Activated CD4-positive, alpha-beta T cell treated with anti-CD3 and anti-CD28 coated beads for 36 hours (primary cell): ENCODE data around the gene PTPN3. TPM values are rescaled to one million over a fixed set of nuclear protein-coding genes. Genes with fewer than 3 reads are reported as not detected.
"Not testable (repeated sequence)": the region's sequence is repeated elsewhere in the genome, so short reads cannot be mapped to it uniquely, and the experiment has no call there.

Source experiments
- ATAC-seq: fragments of 200-7000 bp; cut with Tn5 transposase; one replicate; pipeline ENCODE4 v1.10.0; 2021; ENCODE audit warnings: mild to moderate bottlenecking, moderate library complexity
- CTCF ChIA-PET: fragments of 350-600 bp; sonication (Branson Sonifier 250); formaldehyde crosslinking; loops from one replicate; lab custom pipeline; 2021; ENCODE audit warnings: antibody characterized with exemption; lab: Charles Lee
- POLR2A ChIA-PET: fragments of 350-600 bp; sonication (Branson Sonifier 250); formaldehyde crosslinking; loops from one replicate; lab custom pipeline; 2021; ENCODE audit warnings: antibody characterized with exemption, inconsistent platforms; lab: Charles Lee
- DNase-seq: peaks from one replicate; pipeline ENCODE4 v3.0.0-alpha.2; 2020
- H3K27ac Mint-ChIP-seq: one replicate; pipeline ENCODE4 v1.8.0; 2021; ENCODE audit warnings: mixed read lengths
- H3K27me3 Mint-ChIP-seq: one replicate; pipeline ENCODE4 v1.8.0; 2021; ENCODE audit warnings: mixed read lengths
- H3K36me3 Mint-ChIP-seq: one replicate; pipeline ENCODE4 v1.8.0; 2021; ENCODE audit warnings: low read depth, mixed read lengths
- H3K4me1 Mint-ChIP-seq: one replicate; pipeline ENCODE4 v1.8.0; 2021; ENCODE audit warnings: mixed read lengths
- H3K4me3 Mint-ChIP-seq: one replicate; pipeline ENCODE4 v1.8.0; 2021; ENCODE audit warnings: mild to moderate bottlenecking, moderate library complexity, mixed read lengths
- H3K9me3 Mint-ChIP-seq: one replicate; pipeline ENCODE4 v1.8.0; 2021; ENCODE audit warnings: low read depth, mixed read lengths
- intact Hi-C, 2 experiments: fragments of 100-400 bp; cut with DNase I in 1 of 2; cut with micrococcal nuclease in 1 of 2; formaldehyde crosslinking; loops; one replicate each; pipeline versions ENCODE4 v1.14.2 to v1.15.1; 2022 to 2024; cut with DNase I, micrococcal nuclease
- total RNA-seq, 2 experiments: library from RNA; stranded (reverse); gene quantifications; one replicate each; pipeline ENCODE4 v1.2.3, GENCODE V29; 2021

PTPN3 gene
- total RNA-seq, 2 experiments from 2014 or later: 0.32 to 0.46 TPM

GRCh38 chr9:109383947-109384346 lies 114.2 kb downstream of the PTPN3 start:
- POLR2A ChIA-PET: no interaction called here
- DNase-seq (no peak), ATAC-seq (no peak)
- H3K27me3 Mint-ChIP-seq: peaks cover 11% of the 10 kb centered on the region
- H3K36me3 Mint-ChIP-seq: no peaks in the 10 kb centered on the region
- no peak overlapping the region for H3K4me3 Mint-ChIP-seq
- intact Hi-C loops: no loop called here
- no peak overlapping the region for H3K27ac Mint-ChIP-seq
- H3K4me1 Mint-ChIP-seq: no peaks in the 10 kb centered on the region
- H3K9me3 Mint-ChIP-seq: no peaks in the 10 kb centered on the region
- CTCF ChIA-PET: no interaction called here

- no peaks in the 10 kb centered on the region for H3K4me1 Mint-ChIP-seq
- intact Hi-C loops: no loop called here
- POLR2A ChIA-PET: no interaction called here
These were observed 114.8 kb downstream of the PTPN3 start for GRCh38 chr9:109383356-109383755.

GRCh38 chr9:109382585-109382984 lies 115.5 kb downstream of the PTPN3 start:
- CTCF ChIA-PET: no interaction called here
- POLR2A ChIA-PET: no interaction called here
- H3K9me3 Mint-ChIP-seq: no peaks in the 10 kb centered on the region
- no peak overlapping the region for H3K4me3 Mint-ChIP-seq
- no peaks in the 10 kb centered on the region for H3K36me3 Mint-ChIP-seq
- no peaks in the 10 kb centered on the region for H3K4me1 Mint-ChIP-seq
- peaks cover 10% of the 10 kb centered on the region for H3K27me3 Mint-ChIP-seq
- no peak overlapping the region for H3K27ac Mint-ChIP-seq
- DNase-seq (no peak), ATAC-seq (no peak)
- intact Hi-C loops: no loop called here

More at GRCh38 chr9:109383356-109383755, 114.8 kb downstream of the PTPN3 start:
- Mint-ChIP-seq H3K9me3 (no peaks in the 10 kb centered on the region), H3K27ac (no peak overlapping the region), H3K4me3 (no peak overlapping the region), H3K36me3 (no peaks in the 10 kb centered on the region), H3K27me3 (peaks cover 13% of the 10 kb centered on the region)
- no peak for ATAC-seq
- no peak for DNase-seq
- CTCF ChIA-PET: no interaction called here

- no peak for DNase-seq
- Mint-ChIP-seq H3K4me3 (no peak overlapping the region), H3K27ac (no peak overlapping the region), H3K27me3 (peaks cover 10% of the 10 kb centered on the region), H3K36me3 (no peaks in the 10 kb centered on the region), H3K4me1 (no peaks in the 10 kb centered on the region), H3K9me3 (no peaks in the 10 kb centered on the region)
- intact Hi-C loops: no loop called here
- no peak for ATAC-seq
- CTCF ChIA-PET: no interaction called here
- POLR2A ChIA-PET: no interaction called here
These were observed 115.9 kb downstream of the PTPN3 start for GRCh38 chr9:109382182-109382581.

- Mint-ChIP-seq H3K9me3 (no peaks in the 10 kb centered on the region), H3K27me3 (peaks cover 6% of the 10 kb centered on the region), H3K27ac (no peak overlapping the region), H3K36me3 (no peaks in the 10 kb centered on the region), H3K4me3 (no peak overlapping the region), H3K4me1 (no peaks in the 10 kb centered on the region)
- ATAC-seq (peak; percentile 53), DNase-seq (no peak)
- POLR2A ChIA-PET: no interaction called here
- intact Hi-C loops: no loop called here
- CTCF ChIA-PET: interaction anchor here (0.6 kb wide), 1 partner anchor 88 kb away, joined by 4 read pairs; no protein-coding TSS in a partner anchor
These were observed 116.9 kb downstream of the PTPN3 start for GRCh38 chr9:109381011-109381729.

GRCh38 chr9:109379513-109379912 lies 118.6 kb downstream of the PTPN3 start:
- peaks cover 3% of the 10 kb centered on the region for H3K27me3 Mint-ChIP-seq
- no peak overlapping the region for H3K4me3 Mint-ChIP-seq
- DNase-seq (no peak), ATAC-seq (no peak)
- no peaks in the 10 kb centered on the region for H3K36me3 Mint-ChIP-seq
- no peaks in the 10 kb centered on the region for H3K4me1 Mint-ChIP-seq
- CTCF ChIA-PET: no interaction called here
- POLR2A ChIA-PET: no interaction called here
- H3K9me3 Mint-ChIP-seq: no peaks in the 10 kb centered on the region
- H3K27ac Mint-ChIP-seq: no peak overlapping the region
- intact Hi-C loops: no loop called here

- H3K4me3 Mint-ChIP-seq: no peak overlapping the region
- ATAC-seq (no peak), DNase-seq (no peak)
- ChIA-PET POLR2A (no interaction called here), CTCF (interaction anchor here (0.6 kb wide), 1 partner anchor 75 kb away, joined by 3 read pairs; no protein-coding TSS in a partner anchor)
- no peaks in the 10 kb centered on the region for H3K36me3 Mint-ChIP-seq
- no peaks in the 10 kb centered on the region for H3K9me3 Mint-ChIP-seq
- H3K27me3 Mint-ChIP-seq: peaks cover 3% of the 10 kb centered on the region
- H3K4me1 Mint-ChIP-seq: no peaks in the 10 kb centered on the region
- no peak overlapping the region for H3K27ac Mint-ChIP-seq
- intact Hi-C loops: no loop called here
These were observed 119.8 kb downstream of the PTPN3 start for GRCh38 chr9:109378316-109378715.

- ChIA-PET POLR2A (no interaction called here), CTCF (no interaction called here)
- peaks cover 4% of the 10 kb centered on the region for H3K27me3 Mint-ChIP-seq
- H3K36me3 Mint-ChIP-seq: no peaks in the 10 kb centered on the region
- no peak for ATAC-seq
- no peak overlapping the region for H3K4me3 Mint-ChIP-seq
- DNase-seq: no peak
- no peaks in the 10 kb centered on the region for H3K9me3 Mint-ChIP-seq
- intact Hi-C loops: no loop called here
- no peak overlapping the region for H3K27ac Mint-ChIP-seq
- no peaks in the 10 kb centered on the region for H3K4me1 Mint-ChIP-seq
These were observed 125.9 kb downstream of the PTPN3 start for GRCh38 chr9:109372246-109372645.

GRCh38 chr9:109371374-109371773 lies 126.7 kb downstream of the PTPN3 start:
- ChIA-PET POLR2A (no interaction called here), CTCF (no interaction called here)
- Mint-ChIP-seq H3K36me3 (no peaks in the 10 kb centered on the region), H3K27me3 (peaks cover 4% of the 10 kb centered on the region), H3K27ac (no peak overlapping the region), H3K9me3 (no peaks in the 10 kb centered on the region), H3K4me3 (no peak overlapping the region), H3K4me1 (no peaks in the 10 kb centered on the region)
- DNase-seq (no peak), ATAC-seq (no peak)
- intact Hi-C loops: no loop called here

- Mint-ChIP-seq H3K27me3 (peaks cover 5% of the 10 kb centered on the region), H3K36me3 (no peaks in the 10 kb centered on the region), H3K27ac (no peak overlapping the region), H3K4me3 (no peak overlapping the region), H3K9me3 (no peaks in the 10 kb centered on the region), H3K4me1 (no peaks in the 10 kb centered on the region)
- ATAC-seq (no peak), DNase-seq (no peak)
- intact Hi-C loops: no loop called here
- ChIA-PET CTCF (no interaction called here), POLR2A (no interaction called here)
These were observed 128.8 kb downstream of the PTPN3 start for GRCh38 chr9:109369285-109369684.

GRCh38 chr9:109360771-109361170 lies 137.3 kb downstream of the PTPN3 start:
- no peak overlapping the region for H3K27ac Mint-ChIP-seq
- H3K4me3 Mint-ChIP-seq: no peak overlapping the region
- POLR2A ChIA-PET: no interaction called here
- ATAC-seq (no peak), DNase-seq (no peak)
- H3K4me1 Mint-ChIP-seq: no peaks in the 10 kb centered on the region
- H3K36me3 Mint-ChIP-seq: no peaks in the 10 kb centered on the region
- no peaks in the 10 kb centered on the region for H3K9me3 Mint-ChIP-seq
- CTCF ChIA-PET: interaction anchor here (0.6 kb wide), 2 partner anchors 149 to 391 kb away, joined by 3 read pairs; no protein-coding TSS in a partner anchor
- peaks cover 4% of the 10 kb centered on the region for H3K27me3 Mint-ChIP-seq
- intact Hi-C loops: no loop called here

- H3K9me3 Mint-ChIP-seq, H3K27ac Mint-ChIP-seq, H3K4me1 Mint-ChIP-seq, H3K4me3 Mint-ChIP-seq, intact Hi-C loops, H3K36me3 Mint-ChIP-seq, ATAC-seq, H3K27me3 Mint-ChIP-seq, POLR2A ChIA-PET, DNase-seq: not testable (repeated sequence)
- CTCF ChIA-PET: interaction anchor here (0.6 to 0.7 kb wide), 3 partner anchors 11 to 111 kb away, joined by 3 to 4 read pairs (median 3); no protein-coding TSS in a partner anchor
These were observed 139.0 kb downstream of the PTPN3 start for GRCh38 chr9:109358968-109359603.
